Fibroblast of lung (primary cell): ENCODE results near the gene C1orf226. TPM values are rescaled to one million over a fixed set of nuclear protein-coding genes. Genes with fewer than 3 reads are reported as not detected.

Experiments used
- DNase-seq, 2 donors: peaks; one replicate each; pipeline versions ENCODE4 v3.0.0 to v3.0.0-alpha.2; 2010; ENCODE audit warnings: low read depth in 2 of 2
- H2AFZ ChIP-seq: 2 replicates; pipeline ENCODE4 v1.5.1; 2012; ENCODE audit warnings: low read length, control low read depth, inconsistent platforms
- H3K27ac ChIP-seq: 2 replicates; pipeline ENCODE4 v1.5.1; 2011; ENCODE audit warnings: low read length, control low read depth; ENCODE audit not compliant: insufficient read depth
- H3K27me3 ChIP-seq: 2 replicates; pipeline ENCODE4 v1.5.1; 2011; ENCODE audit warnings: mild to moderate bottlenecking, low read length; ENCODE audit not compliant: control insufficient read depth, insufficient read depth
- H3K36me3 ChIP-seq: 2 replicates; pipeline ENCODE4 v1.5.1; 2011; ENCODE audit warnings: low read length; ENCODE audit not compliant: control insufficient read depth, insufficient read depth
- H3K4me1 ChIP-seq: 2 replicates; pipeline ENCODE4 v1.5.1; 2011; ENCODE audit warnings: low read length; ENCODE audit not compliant: control insufficient read depth, insufficient read depth; ENCODE audit errors: extremely low read depth
- H3K4me2 ChIP-seq: 2 replicates; pipeline ENCODE4 v1.5.1; 2011; ENCODE audit warnings: low read length, control low read depth; ENCODE audit not compliant: insufficient read depth; ENCODE audit errors: extremely low read depth
- H3K4me3 ChIP-seq, 4 experiments: fragments of 200-600 bp in 1 of 4; sonication (generic) in 1 of 4; replicated peaks in 1 of 4; 2 replicates each; pipeline ENCODE4 v1.5.1; 2011 to 2016; ENCODE audit warnings: low read length in 4 of 4, low read depth in 3 of 4, mild to moderate bottlenecking in 3 of 4, control low read depth in 2 of 4, inconsistent platforms in 1 of 4, mixed read lengths in 1 of 4; ENCODE audit not compliant: insufficient read depth in 1 of 4; ENCODE audit errors: control extremely low read depth in 1 of 4
- H3K79me2 ChIP-seq: 2 replicates; pipeline ENCODE4 v1.5.1; 2012; ENCODE audit warnings: mild to moderate bottlenecking, low read length, inconsistent platforms; ENCODE audit not compliant: control insufficient read depth, insufficient read depth
- H3K9ac ChIP-seq: 2 replicates; pipeline ENCODE4 v1.5.1; 2011; ENCODE audit warnings: mild to moderate bottlenecking, low read length, control low read depth; ENCODE audit not compliant: insufficient read depth
- H3K9me3 ChIP-seq: 2 replicates; pipeline ENCODE4 v1.5.1; 2012; ENCODE audit warnings: low read depth, low read length; ENCODE audit not compliant: control insufficient read depth, insufficient read depth
- H4K20me1 ChIP-seq: 2 replicates; pipeline ENCODE4 v1.5.1; 2011; ENCODE audit warnings: low read length; ENCODE audit not compliant: control insufficient read depth, insufficient read depth; ENCODE audit errors: extremely low read depth
- EZH2 ChIP-seq: IDR thresholded peaks from 2 replicates; pipeline ENCODE4 v1.5.1; 2012; ENCODE audit warnings: low read length, control low read depth, mild to moderate bottlenecking; ENCODE audit errors: missing control alignments
- polyA plus RNA-seq, 2 donors: library from polyadenylated mRNA; depleted of rRNA in 1 of 2; stranded (reverse) in 1 of 2; unstranded in 1 of 2; fragments of >200 nt; gene quantifications; 2 replicates each; pipeline ENCODE4 v1.2.1, GENCODE V29; 2011 to 2012; ENCODE audit warnings: missing spikeins in 1 of 2
- total RNA-seq: library from RNA; depleted of rRNA; stranded (reverse); fragments of >200 nt; gene quantifications from 2 replicates; pipeline ENCODE4 v1.2.1, GENCODE V29; 2014
- TF ChIP-seq, protein P1 (sequence below), 2 donors: IDR thresholded peaks in 1 of 2; conservative IDR thresholded peaks in 1 of 2; 1 replicate in 1 of 2; 2 replicates in 1 of 2; pipeline ENCODE4 v1.5.1; 2011 to 2012; ENCODE audit warnings: low read length in 2 of 2, control low read depth in 1 of 2, inconsistent platforms in 1 of 2, low read depth in 1 of 2, mild to moderate bottlenecking in 1 of 2

C1orf226 gene
- total and polyA plus RNA-seq, 2 donors (not counting 1 experiment from before 2014, with no cell fraction given) = 0.10 to 0.33 TPM

- Histone ChIP-seq H3K27ac (no peak overlapping the region), H3K27me3 (peaks cover 26% of the 10 kb centered on the region), H3K36me3 (no peaks in the 10 kb centered on the region), H3K4me3 (no peak overlapping the region), H3K79me2 (no peaks in the 10 kb centered on the region), H3K4me1 (no peaks in the 10 kb centered on the region), H4K20me1 (no peaks in the 10 kb centered on the region), H3K9me3 (no peaks in the 10 kb centered on the region), H3K9ac (no peak overlapping the region), H3K4me2 (no peak overlapping the region), H2AFZ (no peak overlapping the region)
- no peak for DNase-seq
- TF ChIP-seq, protein P1, sequence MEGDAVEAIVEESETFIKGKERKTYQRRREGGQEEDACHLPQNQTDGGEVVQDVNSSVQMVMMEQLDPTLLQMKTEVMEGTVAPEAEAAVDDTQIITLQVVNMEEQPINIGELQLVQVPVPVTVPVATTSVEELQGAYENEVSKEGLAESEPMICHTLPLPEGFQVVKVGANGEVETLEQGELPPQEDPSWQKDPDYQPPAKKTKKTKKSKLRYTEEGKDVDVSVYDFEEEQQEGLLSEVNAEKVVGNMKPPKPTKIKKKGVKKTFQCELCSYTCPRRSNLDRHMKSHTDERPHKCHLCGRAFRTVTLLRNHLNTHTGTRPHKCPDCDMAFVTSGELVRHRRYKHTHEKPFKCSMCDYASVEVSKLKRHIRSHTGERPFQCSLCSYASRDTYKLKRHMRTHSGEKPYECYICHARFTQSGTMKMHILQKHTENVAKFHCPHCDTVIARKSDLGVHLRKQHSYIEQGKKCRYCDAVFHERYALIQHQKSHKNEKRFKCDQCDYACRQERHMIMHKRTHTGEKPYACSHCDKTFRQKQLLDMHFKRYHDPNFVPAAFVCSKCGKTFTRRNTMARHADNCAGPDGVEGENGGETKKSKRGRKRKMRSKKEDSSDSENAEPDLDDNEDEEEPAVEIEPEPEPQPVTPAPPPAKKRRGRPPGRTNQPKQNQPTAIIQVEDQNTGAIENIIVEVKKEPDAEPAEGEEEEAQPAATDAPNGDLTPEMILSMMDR (conservative IDR thresholded peaks at IDR 0.05 in 1 of 2, IDR thresholded peaks at IDR 0.05 in 1 of 2; ENCODE audit: low read depth in 1 of 2, low read length in 2 of 2) = no peak
- no peak for TF ChIP-seq EZH2
Measured at GRCh38 chr1:162385702-162386101, 4.2 kb downstream of the C1orf226 start.

GRCh38 chr1:162386292-162387225, 5.0 kb downstream of the C1orf226 start:
- Histone ChIP-seq H3K4me1 (no peaks in the 10 kb centered on the region), H3K27ac (no peak overlapping the region), H2AFZ (no peak overlapping the region), H3K79me2 (no peaks in the 10 kb centered on the region), H3K4me3 (no peak overlapping the region), H3K27me3 (peaks cover 30% of the 10 kb centered on the region), H3K36me3 (no peaks in the 10 kb centered on the region), H3K9me3 (no peaks in the 10 kb centered on the region), H4K20me1 (no peaks in the 10 kb centered on the region), H3K9ac (no peak overlapping the region), H3K4me2 (no peak overlapping the region)
- DNase-seq = no peak
- TF ChIP-seq EZH2 = no peak
- TF ChIP-seq, protein P1 (conservative IDR thresholded peaks at IDR 0.05 in 1 of 2, IDR thresholded peaks at IDR 0.05 in 1 of 2; ENCODE audit: low read depth in 1 of 2, low read length in 2 of 2) = no peak

GRCh38 chr1:162387226-162388082, 5.9 kb downstream of the C1orf226 start:
- Histone ChIP-seq H3K9ac (no peak overlapping the region), H3K36me3 (no peaks in the 10 kb centered on the region), H2AFZ (no peak overlapping the region), H3K4me1 (no peaks in the 10 kb centered on the region), H3K79me2 (no peaks in the 10 kb centered on the region), H3K27me3 (peaks cover 28% of the 10 kb centered on the region), H3K4me3 (no peak overlapping the region), H3K27ac (no peak overlapping the region), H3K9me3 (no peaks in the 10 kb centered on the region), H3K4me2 (no peak overlapping the region), H4K20me1 (no peaks in the 10 kb centered on the region)
- no peak for TF ChIP-seq EZH2
- TF ChIP-seq, protein P1 (conservative IDR thresholded peaks at IDR 0.05 in 1 of 2, IDR thresholded peaks at IDR 0.05 in 1 of 2; ENCODE audit: low read depth in 1 of 2, low read length in 2 of 2) = no peak
- DNase-seq = no peak
